Endodermal cell (in vitro differentiated cells): ENCODE results near the gene AKAP6. TPM values are rescaled to one million over a fixed set of nuclear protein-coding genes. Genes with fewer than 3 reads are reported as not detected.

Experiments used
- DNase-seq: peaks from one replicate; pipeline ENCODE4 v3.0.0-alpha.2; 2017
- H3K27ac ChIP-seq: 2 replicates; pipeline ENCODE4 v1.5.1; 2013; ENCODE audit warnings: mild to moderate bottlenecking, low read depth, low read length, moderate library complexity
- H3K27me3 ChIP-seq: 2 replicates; pipeline ENCODE4 v1.6.1; 2013; ENCODE audit warnings: mild to moderate bottlenecking, low read length, moderate library complexity; ENCODE audit not compliant: insufficient read depth, control insufficient read depth, poor library complexity, severe bottlenecking
- H3K36me3 ChIP-seq: 2 replicates; pipeline ENCODE4 v1.7.0; 2013; ENCODE audit warnings: mild to moderate bottlenecking, low read length, moderate library complexity; ENCODE audit not compliant: control insufficient read depth, insufficient read depth
- H3K4me1 ChIP-seq: one replicate; pipeline ENCODE4 v1.7.0; 2013; ENCODE audit warnings: low read length; ENCODE audit not compliant: control insufficient read depth, insufficient read depth
- H3K4me3 ChIP-seq: 2 replicates; pipeline ENCODE4 v1.5.1; 2013; ENCODE audit warnings: mild to moderate bottlenecking, low read length, moderate library complexity
- H3K9ac ChIP-seq: 2 replicates; pipeline ENCODE4 v1.6.1; 2013; ENCODE audit warnings: mild to moderate bottlenecking, low read length, moderate library complexity; ENCODE audit not compliant: poor library complexity, severe bottlenecking; ENCODE audit errors: extremely low read depth
- H3K9me3 ChIP-seq: 2 replicates; pipeline ENCODE4 v1.6.1; 2013; ENCODE audit warnings: mild to moderate bottlenecking, low read length, moderate library complexity; ENCODE audit not compliant: control insufficient read depth
- H3K27ac Mint-ChIP-seq: 2 replicates; pipeline ENCODE4 v1.8.0; 2020; ENCODE audit warnings: mixed read lengths
- H3K27me3 Mint-ChIP-seq: 2 replicates; pipeline ENCODE4 v1.8.0; 2021; ENCODE audit warnings: mild to moderate bottlenecking, mixed read lengths; ENCODE audit not compliant: insufficient read depth
- H3K36me3 Mint-ChIP-seq: 2 replicates; pipeline ENCODE4 v1.8.0; 2020; ENCODE audit warnings: low read depth, mixed read lengths
- H3K4me1 Mint-ChIP-seq: 2 replicates; pipeline ENCODE4 v1.8.0; 2020; ENCODE audit warnings: mixed read lengths
- H3K4me3 Mint-ChIP-seq: 2 replicates; pipeline ENCODE4 v1.8.0; 2020; ENCODE audit warnings: mild to moderate bottlenecking, moderate library complexity, mixed read lengths
- H3K9me3 Mint-ChIP-seq: 2 replicates; pipeline ENCODE4 v1.8.0; 2020; ENCODE audit warnings: mild to moderate bottlenecking, mixed read lengths
- CTCF ChIP-seq: fragments of 200-600 bp; sonication (generic); conservative IDR thresholded peaks from 2 replicates; pipeline ENCODE4 v1.5.0; 2021; ENCODE audit warnings: antibody characterized with exemption, mild to moderate bottlenecking
- WGBS, 2 experiments: methylation state at CpG; one replicate each; pipeline versions ENCODE4 v1.1.5 to v1.1.7; 2013; ENCODE audit warnings: missing lambda C conversion rate in 2 of 2, mixed read lengths in 1 of 2; ENCODE audit not compliant: insufficient coverage in 1 of 2, insufficient read length in 1 of 2; 5-methylcytosine and 5-hydroxymethylcytosine counted together
- total RNA-seq, 2 donors: library from RNA; stranded (reverse); fragmentation: NEBNext Ultra II Directional in 1 of 2; extraction: Animal tissue kit (Norgen Biotek cat#: 25700) in 1 of 2; gene quantifications; 2 replicates in 1 of 2; 3 replicates in 1 of 2; pipeline ENCODE4 v1.2.1, GENCODE V29; 2021

AKAP6 gene
- total RNA-seq, 2 donors from 2014 or later: 4.3 to 5.0 TPM

GRCh38 chr14:32434880-32435279 lies 105.8 kb downstream of the AKAP6 start:
- no peaks in the 10 kb centered on the region for H3K36me3 ChIP-seq
- no peak overlapping the region for H3K27ac ChIP-seq
- H3K9me3 ChIP-seq: no peaks in the 10 kb centered on the region
- H3K9ac ChIP-seq: no peak overlapping the region
- H3K27ac Mint-ChIP-seq: no peak overlapping the region
- peaks cover 4% of the 10 kb centered on the region for H3K9me3 Mint-ChIP-seq
- H3K36me3 Mint-ChIP-seq: no peaks in the 10 kb centered on the region
- no peak for TF ChIP-seq CTCF
- peaks cover 16% of the 10 kb centered on the region for H3K4me1 ChIP-seq
- DNase-seq: no peak
- no peak overlapping the region for H3K4me3 Mint-ChIP-seq
- peaks cover 32% of the 10 kb centered on the region for H3K27me3 Mint-ChIP-seq
- H3K4me3 ChIP-seq: no peak overlapping the region
- H3K4me1 Mint-ChIP-seq: peaks cover 45% of the 10 kb centered on the region
- H3K27me3 ChIP-seq: peaks cover 3% of the 10 kb centered on the region

- no peak overlapping the region for H3K9ac ChIP-seq
- no peak overlapping the region for H3K27ac Mint-ChIP-seq
- TF ChIP-seq CTCF: no peak
- H3K27me3 ChIP-seq: peaks cover 1% of the 10 kb centered on the region
- DNase-seq: peak; percentile 70
- H3K9me3 ChIP-seq: no peaks in the 10 kb centered on the region
- H3K27ac ChIP-seq: no peak overlapping the region
- H3K4me1 ChIP-seq: peaks cover 16% of the 10 kb centered on the region
- no peak overlapping the region for H3K4me3 Mint-ChIP-seq
- no peaks in the 10 kb centered on the region for H3K36me3 Mint-ChIP-seq
- H3K4me3 ChIP-seq: no peak overlapping the region
- peaks cover 26% of the 10 kb centered on the region for H3K27me3 Mint-ChIP-seq
- H3K4me1 Mint-ChIP-seq: peaks cover 39% of the 10 kb centered on the region
- H3K9me3 Mint-ChIP-seq: peaks cover 4% of the 10 kb centered on the region
- no peaks in the 10 kb centered on the region for H3K36me3 ChIP-seq
- 89 to 100% methylated on average over 1 to 2 of the region's 2 CpGs for WGBS, 2 experiments
These were observed 106.3 kb downstream of the AKAP6 start for GRCh38 chr14:32435411-32435810.

GRCh38 chr14:32436993-32437392 lies 107.9 kb downstream of the AKAP6 start:
- Mint-ChIP-seq H3K4me3 (no peak overlapping the region), H3K9me3 (peaks cover 4% of the 10 kb centered on the region), H3K36me3 (no peaks in the 10 kb centered on the region), H3K27ac (no peak overlapping the region), H3K4me1 (peaks cover 38% of the 10 kb centered on the region), H3K27me3 (peaks cover 23% of the 10 kb centered on the region)
- Histone ChIP-seq H3K27me3 (no peaks in the 10 kb centered on the region), H3K9ac (no peak overlapping the region), H3K4me3 (no peak overlapping the region), H3K36me3 (no peaks in the 10 kb centered on the region), H3K27ac (no peak overlapping the region), H3K9me3 (no peaks in the 10 kb centered on the region), H3K4me1 (peaks cover 16% of the 10 kb centered on the region)
- 100% methylated on average over 1 of the region's 1 CpG; no CpG with 5 or more reads in 1 of the 2 experiments for WGBS, 2 experiments
- no peak for DNase-seq
- no peak for TF ChIP-seq CTCF
